Activated CD4-positive, alpha-beta T cell treated with anti-CD3 and anti-CD28 coated beads, Interleukin-2, amount 50 U/mL, for 1 hour (primary cell): ENCODE data around the gene PARD3B.
"Not testable (repeated sequence)": the region's sequence is repeated elsewhere in the genome, so short reads cannot be mapped to it uniquely, and the experiment has no call there.

Experiments
- DNase-seq: peaks from one replicate; pipeline ENCODE4 v3.0.0-alpha.2; 2020

The PARD3B gene

DNA sequence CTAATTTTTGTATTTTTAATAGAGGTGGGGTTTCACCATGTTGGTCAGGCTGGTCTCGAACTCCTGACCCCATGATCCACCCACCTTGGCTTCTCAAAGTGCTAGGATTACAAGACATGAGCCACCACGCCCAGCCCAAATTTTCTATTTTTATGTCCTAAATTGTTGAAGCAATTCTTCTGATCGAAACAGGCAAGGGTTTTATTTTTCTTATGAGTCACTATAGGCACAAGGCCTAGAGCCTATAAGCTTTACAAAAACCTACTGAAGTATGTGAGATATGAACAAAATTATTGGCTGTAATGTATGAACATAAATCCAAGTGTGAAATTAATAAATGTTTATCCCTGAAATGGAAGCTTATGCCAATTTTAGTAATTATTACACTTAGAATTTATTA is 672.8 kb downstream of the PARD3B start:
- DNase-seq = no peak

- not testable (repeated sequence) for DNase-seq
Observed at GRCh38 chr2:205218816-205219215, 673.5 kb downstream of the PARD3B start.

GRCh38 chr2:205220559-205220958 is 675.3 kb downstream of the PARD3B start:
- no peak for DNase-seq

DNA sequence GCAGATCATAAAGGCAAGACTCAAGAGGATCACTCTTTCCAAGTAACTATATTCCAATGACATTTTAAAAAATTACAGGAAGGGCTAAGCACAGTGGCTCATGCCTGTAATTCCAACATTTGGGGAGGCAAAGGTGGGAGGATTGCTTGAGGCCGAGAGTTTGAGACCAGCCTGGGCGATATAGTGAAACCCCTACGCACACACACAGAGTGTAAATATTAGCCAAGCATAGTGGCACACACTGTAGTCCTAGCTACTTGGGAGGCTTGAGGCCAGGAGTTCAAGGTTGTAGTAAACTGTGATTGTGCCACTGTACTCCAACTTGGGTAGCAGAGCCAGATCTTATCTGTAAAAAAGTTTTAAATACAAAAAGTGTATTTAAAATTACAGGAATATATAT is 686.8 kb downstream of the PARD3B start:
- DNase-seq = no peak

- DNase-seq = no peak
Observed at GRCh38 chr2:205235434-205235833, 690.2 kb downstream of the PARD3B start.

- no peak for DNase-seq
Observed at GRCh38 chr2:205237524-205237923, 692.2 kb downstream of the PARD3B start.

GRCh38 chr2:205245001-205245400 is 699.7 kb downstream of the PARD3B start:
- no peak for DNase-seq

GRCh38 chr2:205245652-205246051 is 700.4 kb downstream of the PARD3B start:
- DNase-seq = no peak

DNA sequence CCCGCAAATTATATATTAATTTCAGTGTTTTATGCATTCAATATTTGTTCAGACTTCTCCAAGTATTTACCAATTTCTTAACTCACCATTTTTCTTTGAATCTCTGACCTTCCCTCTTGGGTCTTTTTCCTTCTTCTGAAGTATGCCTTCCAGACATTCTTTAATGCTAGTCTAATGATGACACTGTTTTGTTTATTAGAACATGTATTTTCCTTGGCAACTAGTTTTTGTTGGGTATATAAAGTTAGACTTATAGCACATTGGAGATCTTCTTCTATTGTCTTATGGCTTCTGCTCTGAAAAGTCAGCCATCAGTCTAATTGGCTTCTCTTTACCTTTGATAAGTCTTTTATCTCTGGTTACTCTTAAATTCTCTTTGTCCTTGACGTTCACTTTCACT is 713.8 kb downstream of the PARD3B start:
- no peak for DNase-seq

- DNase-seq = no peak
Observed at GRCh38 chr2:205261516-205262020, 716.3 kb downstream of the PARD3B start.

DNA sequence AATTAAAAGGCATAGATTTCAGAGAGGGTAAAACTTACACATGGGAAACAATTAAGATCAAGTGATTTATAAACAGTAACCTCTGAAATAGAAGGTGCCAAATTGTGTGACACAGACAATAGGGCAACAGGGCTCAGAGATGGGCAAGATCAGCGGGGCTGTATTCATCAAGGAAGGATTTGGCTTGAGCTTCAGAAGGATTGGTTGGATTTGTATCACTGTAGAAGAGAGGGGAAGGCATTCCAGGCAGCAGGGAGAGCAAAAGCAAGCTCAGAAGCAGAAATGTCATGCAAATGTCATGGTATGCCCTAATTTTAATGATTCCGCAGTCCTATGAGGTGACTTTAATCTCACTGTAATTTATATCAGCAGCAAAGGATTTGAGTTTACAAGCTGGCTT is 722.0 kb downstream of the PARD3B start:
- DNase-seq = no peak

GRCh38 chr2:205270689-205271088 is 725.4 kb downstream of the PARD3B start:
- no peak for DNase-seq

DNA sequence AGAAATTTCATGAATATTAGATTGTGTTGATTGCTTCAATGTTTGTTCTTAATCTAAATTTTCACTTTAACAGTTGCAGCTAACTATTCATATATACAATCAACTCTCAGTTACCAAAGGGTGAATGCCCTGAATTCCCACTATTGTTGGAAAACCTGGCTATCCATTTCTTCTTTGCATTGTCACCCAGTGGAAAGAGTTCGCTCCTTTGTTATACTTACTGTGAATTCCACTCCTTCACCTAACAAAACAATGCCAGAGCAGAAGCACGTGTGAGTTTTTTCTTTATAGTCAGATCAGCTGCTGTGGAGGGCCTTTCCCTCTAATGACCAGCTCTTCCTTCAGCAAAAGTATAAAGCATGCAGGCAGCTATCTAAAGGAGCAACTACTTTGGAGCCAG is 727.9 kb downstream of the PARD3B start:
- no peak for DNase-seq

GRCh38 chr2:205273627-205274026 is 728.4 kb downstream of the PARD3B start:
- no peak for DNase-seq

DNA sequence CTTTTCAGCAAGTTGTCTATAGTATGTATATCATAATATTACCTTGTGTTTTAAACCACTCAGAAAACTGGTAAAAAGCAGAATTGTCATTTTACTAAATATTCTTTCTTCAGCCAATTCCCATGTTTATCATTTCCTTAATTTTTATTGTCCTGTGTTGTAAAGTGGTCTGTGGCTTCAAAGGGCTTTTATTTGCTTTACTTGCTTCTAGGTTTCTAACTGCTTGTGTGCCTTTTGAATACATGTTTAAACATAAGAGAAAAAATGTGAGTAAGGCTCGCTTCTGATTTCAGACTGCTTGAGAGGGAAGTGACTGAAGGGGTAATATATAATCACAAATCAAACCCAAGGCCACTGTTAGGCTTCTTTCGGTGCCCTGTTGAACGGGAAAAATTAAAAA is 729.5 kb downstream of the PARD3B start:
- no peak for DNase-seq

DNA sequence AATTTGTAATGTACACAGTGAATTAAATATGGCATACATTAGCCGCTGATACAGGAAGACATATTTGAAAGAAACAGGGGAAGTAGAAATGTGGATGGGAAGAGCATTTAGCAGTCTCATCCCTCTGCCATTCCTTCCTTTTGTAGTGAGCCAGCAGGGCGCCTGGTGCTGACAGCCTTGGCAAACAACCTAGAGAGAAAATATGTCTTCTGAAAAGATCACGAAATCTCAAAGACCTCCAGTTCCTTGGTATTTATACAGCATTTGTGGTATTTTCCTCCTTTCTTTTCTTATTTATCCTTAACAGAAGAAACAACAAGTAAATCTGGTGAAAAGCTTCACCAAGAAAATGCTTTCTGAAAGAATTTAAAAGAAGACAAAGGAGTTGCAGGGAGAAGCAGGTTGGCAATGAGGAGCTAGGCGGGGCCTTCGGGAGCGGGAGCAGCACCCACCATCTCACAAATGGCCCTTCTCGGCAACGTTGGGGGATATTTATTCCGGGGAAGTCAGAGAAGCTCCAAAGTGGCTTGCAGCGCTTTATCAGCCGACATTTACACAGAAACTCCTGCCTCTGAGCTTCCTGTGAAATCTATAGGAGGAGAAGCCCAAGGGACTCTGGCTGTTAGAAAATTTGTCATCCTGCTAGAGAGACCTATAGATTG is 731.0 kb downstream of the PARD3B start:
- DNase-seq = no peak

DNA sequence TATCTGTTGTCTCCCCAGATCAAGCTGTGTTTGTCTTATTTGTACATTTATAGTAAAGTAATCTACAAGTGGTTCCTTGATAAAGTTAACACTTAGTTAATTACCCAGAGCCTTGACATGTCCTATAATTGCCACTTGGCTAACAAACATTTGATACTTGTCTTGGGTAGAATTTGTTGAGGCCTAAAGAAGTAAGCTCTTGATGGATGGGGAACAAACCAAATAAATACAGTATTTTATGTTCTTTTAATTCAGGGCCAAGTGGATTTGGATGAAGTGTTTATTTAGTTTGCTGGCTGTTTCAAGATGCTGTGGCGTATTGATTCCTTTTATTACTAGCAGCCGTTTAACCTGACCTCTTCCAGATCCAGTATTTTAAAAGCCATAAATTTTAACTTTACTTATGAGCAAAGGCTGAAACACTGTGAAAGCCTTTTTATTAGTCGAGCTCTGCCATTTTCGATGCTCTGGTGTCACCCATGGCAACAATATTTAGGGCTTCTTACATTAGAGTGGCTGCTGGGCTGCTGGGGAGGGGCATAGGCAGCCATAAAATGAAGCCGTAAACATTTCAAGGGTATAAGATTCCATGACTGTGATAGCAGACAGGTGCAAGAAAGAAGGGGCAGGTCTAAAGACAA is 735.4 kb downstream of the PARD3B start:
- no peak for DNase-seq

DNA sequence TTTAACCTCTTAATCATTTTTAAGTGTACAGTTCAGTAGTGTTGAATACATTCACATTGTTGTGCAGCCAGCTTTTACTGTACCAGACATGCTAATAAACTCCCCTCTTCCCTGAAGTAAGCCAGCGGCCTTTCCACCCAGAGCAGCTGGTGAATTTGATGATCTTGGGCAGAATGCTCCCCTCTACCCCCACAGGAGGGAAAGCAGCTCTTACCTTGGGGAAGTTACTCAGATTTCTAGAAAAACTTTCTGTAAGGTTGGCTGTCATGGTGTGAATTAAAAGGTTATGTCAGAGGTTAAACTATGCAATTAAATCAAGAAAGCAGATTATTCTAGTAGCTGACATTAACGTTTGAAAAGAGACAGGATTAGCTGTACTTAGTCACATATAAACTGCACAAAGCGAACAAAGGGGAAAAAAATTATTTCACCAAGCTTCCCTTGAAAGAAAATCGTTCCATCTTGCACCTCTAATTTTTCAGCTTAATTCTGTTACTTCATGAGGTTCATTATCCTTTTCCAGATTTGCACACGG is 738.5 kb downstream of the PARD3B start:
- DNase-seq = no peak

DNA sequence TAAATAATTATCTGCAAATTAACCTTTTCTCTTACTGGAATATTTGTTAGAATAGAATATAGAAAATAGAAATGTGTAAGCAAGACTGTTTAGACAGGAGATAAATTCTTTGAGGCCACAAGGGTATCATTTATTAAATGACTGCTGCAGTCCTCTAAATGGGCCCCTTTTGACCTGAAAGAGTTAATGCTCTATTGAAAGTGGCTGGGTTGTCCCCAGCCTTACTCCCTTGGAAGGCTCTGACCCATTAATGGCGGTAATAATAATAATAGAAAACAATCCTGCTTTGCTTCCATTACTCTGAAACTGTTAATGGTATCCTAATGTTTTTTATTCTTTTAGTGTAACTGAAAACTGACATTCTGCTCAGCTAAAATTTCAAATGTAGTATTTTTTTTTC is 739.1 kb downstream of the PARD3B start:
- no peak for DNase-seq

- no peak for DNase-seq
Observed at GRCh38 chr2:205287316-205287715, 742.0 kb downstream of the PARD3B start.

GRCh38 chr2:205288686-205289085 is 743.4 kb downstream of the PARD3B start:
- DNase-seq = no peak

GRCh38 chr2:205290299-205290698 is 745.0 kb downstream of the PARD3B start:
- DNase-seq = no peak

DNA sequence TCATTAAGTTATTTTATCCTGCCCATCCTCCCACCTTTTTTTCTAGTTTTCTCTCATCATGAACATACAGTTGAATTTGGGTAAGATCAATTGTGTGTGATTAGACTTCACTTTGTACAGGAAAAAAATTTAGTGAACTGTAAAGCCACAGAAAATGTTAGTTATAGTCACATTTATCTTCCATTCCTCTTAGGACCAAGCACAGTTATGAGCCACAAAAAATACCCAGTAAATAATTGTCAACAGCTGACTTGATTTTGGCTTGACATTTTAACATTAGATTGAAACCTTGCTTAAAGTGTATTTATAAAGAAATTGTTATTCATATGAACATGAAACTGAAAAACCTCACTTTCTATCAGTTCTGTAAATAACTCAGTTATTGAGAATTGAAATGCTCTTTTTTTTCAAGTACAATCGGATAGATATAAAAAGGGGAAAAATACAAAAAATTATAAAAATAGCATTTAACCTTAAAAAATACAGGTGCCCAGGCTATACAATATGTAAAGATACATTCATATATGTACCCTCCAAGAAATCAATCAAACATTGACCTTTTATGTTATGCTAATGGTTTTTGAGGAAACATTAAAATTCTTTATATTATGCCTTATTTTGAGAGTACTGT is 747.5 kb downstream of the PARD3B start:
- DNase-seq = no peak

GRCh38 chr2:205293559-205293958 is 748.3 kb downstream of the PARD3B start:
- no peak for DNase-seq
